Osteoblast (primary cell): ENCODE results near the gene PTTG2. TPM values are rescaled to one million over a fixed set of nuclear protein-coding genes. Genes with fewer than 3 reads are reported as not detected.

Source experiments
- DNase-seq: peaks from one replicate; pipeline ENCODE4 v3.0.0; 2011; ENCODE audit warnings: low spot score, mixed read lengths; ENCODE audit not compliant: insufficient read length; ENCODE audit errors: missing footprints
- H2AFZ ChIP-seq: 2 replicates; pipeline ENCODE4 v1.6.0; 2011; ENCODE audit warnings: mild to moderate bottlenecking, low read length
- H3K27ac ChIP-seq: 2 replicates; pipeline ENCODE4 v1.5.1; 2011; ENCODE audit warnings: mild to moderate bottlenecking, low read depth, low read length, moderate library complexity
- H3K27me3 ChIP-seq: 2 replicates; pipeline ENCODE4 v1.6.0; 2012; ENCODE audit warnings: mild to moderate bottlenecking, control low read depth, inconsistent platforms, low read length, moderate library complexity; ENCODE audit not compliant: insufficient read depth
- H3K36me3 ChIP-seq: 2 replicates; pipeline ENCODE4 v1.5.1; 2011; ENCODE audit warnings: mild to moderate bottlenecking, low read length, control low read depth, moderate library complexity; ENCODE audit not compliant: insufficient read depth
- H3K4me1 ChIP-seq: 2 replicates; pipeline ENCODE4 v1.5.1; 2011; ENCODE audit warnings: mild to moderate bottlenecking, low read length, control low read depth, moderate library complexity; ENCODE audit not compliant: insufficient read depth
- H3K4me2 ChIP-seq: 2 replicates; pipeline ENCODE4 v1.6.0; 2011; ENCODE audit warnings: mild to moderate bottlenecking, low read length; ENCODE audit not compliant: insufficient read depth
- H3K4me3 ChIP-seq: fragments of 200-600 bp; sonication (generic); 3 replicates; pipeline ENCODE4 v1.5.1; 2012; ENCODE audit warnings: mild to moderate bottlenecking, low read length, inconsistent platforms; ENCODE audit not compliant: insufficient read depth
- H3K79me2 ChIP-seq: 2 replicates; pipeline ENCODE4 v1.6.0; 2012; ENCODE audit warnings: mild to moderate bottlenecking, low read length, control low read depth, inconsistent platforms; ENCODE audit not compliant: insufficient read depth
- H3K9me3 ChIP-seq: 2 replicates; pipeline ENCODE4 v1.5.1; 2011; ENCODE audit warnings: low read depth, low read length, control low read depth
- H4K20me1 ChIP-seq: 2 replicates; pipeline ENCODE4 v1.6.0; 2012; ENCODE audit warnings: mild to moderate bottlenecking, low read length, control low read depth; ENCODE audit not compliant: insufficient read depth
- CTCF ChIP-seq: IDR thresholded peaks from 2 replicates; pipeline ENCODE4 v1.5.1; 2011; ENCODE audit warnings: mild to moderate bottlenecking, low read depth, low read length, moderate library complexity; ENCODE audit errors: extremely low read depth
- total RNA-seq: library from RNA; depleted of rRNA; stranded (reverse); fragments of >200 nt; gene quantifications from 2 replicates; pipeline ENCODE4 v1.2.3, GENCODE V29; 2012

PTTG2 gene
- total RNA-seq, 1 donor = not detected

DNA sequence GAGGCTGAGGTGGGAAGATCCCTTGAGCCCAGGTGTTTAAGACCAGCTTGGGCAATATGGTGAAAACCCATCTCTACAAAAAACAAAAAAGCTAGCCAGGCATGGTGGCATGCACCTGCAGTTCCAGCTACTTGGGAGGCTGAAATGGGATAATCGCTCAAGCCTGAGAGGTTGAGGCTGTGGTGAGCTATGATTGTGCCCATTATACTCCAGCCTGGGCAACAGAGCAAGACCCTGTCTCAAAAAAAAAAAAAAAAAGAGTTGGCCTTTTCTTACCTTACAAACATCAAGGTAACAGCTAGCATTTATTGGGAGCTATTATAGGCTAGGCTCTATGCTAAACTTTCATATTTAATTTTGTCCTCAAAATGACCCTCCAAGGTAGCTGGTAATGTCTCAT, 43.4 kb downstream of the PTTG2 start:
- no peak overlapping the region for H3K4me3 ChIP-seq
- no peak overlapping the region for H3K27ac ChIP-seq
- no peak overlapping the region for H3K4me2 ChIP-seq
- peaks cover 82% of the 10 kb centered on the region for H3K79me2 ChIP-seq
- peaks cover 25% of the 10 kb centered on the region for H4K20me1 ChIP-seq
- H3K9me3 ChIP-seq = no peaks in the 10 kb centered on the region
- no peak for TF ChIP-seq CTCF
- DNase-seq = no peak
- no peak overlapping the region for H2AFZ ChIP-seq
- H3K36me3 ChIP-seq = no peaks in the 10 kb centered on the region
- peaks cover 15% of the 10 kb centered on the region for H3K4me1 ChIP-seq
- no peaks in the 10 kb centered on the region for H3K27me3 ChIP-seq

DNA sequence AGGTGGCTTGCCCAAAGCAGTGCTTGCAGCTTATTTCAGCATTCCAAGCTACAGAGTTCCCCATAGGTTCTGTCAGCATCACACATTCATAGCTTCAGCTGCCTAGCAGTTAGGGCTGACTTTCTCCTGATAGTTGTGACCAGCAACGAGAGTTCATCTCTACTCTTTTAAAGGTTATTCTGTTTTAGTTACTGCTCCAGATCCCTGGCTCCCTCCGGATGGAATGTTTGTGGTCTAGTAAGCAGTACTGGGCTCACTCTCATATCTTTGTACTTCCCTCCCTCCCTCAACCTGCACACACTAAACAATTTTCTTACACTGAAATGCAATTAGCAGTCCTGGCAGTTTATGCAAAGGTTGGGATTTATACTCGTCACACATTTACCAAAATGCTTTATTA, 43.9 kb downstream of the PTTG2 start:
- Histone ChIP-seq H3K27me3 (no peaks in the 10 kb centered on the region), H2AFZ (no peak overlapping the region), H4K20me1 (peaks cover 22% of the 10 kb centered on the region), H3K79me2 (peaks cover 82% of the 10 kb centered on the region), H3K4me1 (peaks cover 15% of the 10 kb centered on the region), H3K36me3 (no peaks in the 10 kb centered on the region), H3K4me2 (no peak overlapping the region), H3K27ac (no peak overlapping the region), H3K4me3 (no peak overlapping the region), H3K9me3 (no peaks in the 10 kb centered on the region)
- DNase-seq = no peak
- no peak for TF ChIP-seq CTCF

- H3K4me1 ChIP-seq = peaks cover 15% of the 10 kb centered on the region
- H2AFZ ChIP-seq = no peak overlapping the region
- TF ChIP-seq CTCF = no peak
- H3K27ac ChIP-seq = no peak overlapping the region
- H3K9me3 ChIP-seq = no peaks in the 10 kb centered on the region
- H4K20me1 ChIP-seq = peaks cover 22% of the 10 kb centered on the region
- H3K27me3 ChIP-seq = no peaks in the 10 kb centered on the region
- H3K4me2 ChIP-seq = no peak overlapping the region
- no peak for DNase-seq
- H3K4me3 ChIP-seq = no peak overlapping the region
- H3K79me2 ChIP-seq = peaks cover 78% of the 10 kb centered on the region
- H3K36me3 ChIP-seq = no peaks in the 10 kb centered on the region
These were observed 44.7 kb downstream of the PTTG2 start for GRCh38 chr4:38004887-38005286.

- Histone ChIP-seq H3K27ac (no peak overlapping the region), H3K27me3 (no peaks in the 10 kb centered on the region), H3K36me3 (no peaks in the 10 kb centered on the region), H3K4me1 (peaks cover 15% of the 10 kb centered on the region), H3K4me3 (no peak overlapping the region), H3K9me3 (no peaks in the 10 kb centered on the region), H2AFZ (no peak overlapping the region), H4K20me1 (peaks cover 29% of the 10 kb centered on the region), H3K4me2 (no peak overlapping the region), H3K79me2 (peaks cover 78% of the 10 kb centered on the region)
- no peak for TF ChIP-seq CTCF
- DNase-seq = no peak
These were observed 45.4 kb downstream of the PTTG2 start for GRCh38 chr4:38005637-38006036.
